ENCODE data around the gene AKAP8L. TPM values are rescaled to one million over a fixed set of nuclear protein-coding genes. Genes with fewer than 3 reads are reported as not detected.

Gene AKAP8L
- polyA plus RNA-seq, 2 donors = 37.9 to 75.5 TPM

- H3K36me3 ChIP-seq (ENCODE audit: control insufficient read depth in 2 of 2, insufficient read depth in 2 of 2, low read length in 1 of 2) = no peaks in the 10 kb centered on the region
- H3K27me3 ChIP-seq (ENCODE audit: control insufficient read depth in 1 of 2, insufficient read depth in 2 of 2, low read length in 2 of 2) = no peaks in the 10 kb centered on the region
- H3K27ac ChIP-seq (ENCODE audit: low read depth in 2 of 2, low read length in 1 of 2) = no peak overlapping the region
- no peaks in the 10 kb centered on the region for H3K9me3 ChIP-seq (ENCODE audit: control insufficient read depth in 2 of 2, insufficient read depth in 1 of 2, low read depth in 1 of 2, low read length in 1 of 2)
- no peaks in the 10 kb centered on the region for H3K4me1 ChIP-seq (ENCODE audit: control insufficient read depth in 2 of 2, insufficient read depth in 2 of 2, low read length in 1 of 2)
- no peak overlapping the region for H3K4me3 ChIP-seq (ENCODE audit: low read depth in 1 of 2, low read length in 2 of 2)
- WGBS, 2 donors = 87 to 88% methylated on average over 12 to 13 of the region's 13 CpGs
These were observed 23.5 kb upstream of the AKAP8L start for GRCh38 chr19:15442142-15442920.

GRCh38 chr19:15441317-15441716 is 22.5 kb upstream of the AKAP8L start:
- no peaks in the 10 kb centered on the region for H3K36me3 ChIP-seq (ENCODE audit: control insufficient read depth in 2 of 2, insufficient read depth in 2 of 2, low read length in 1 of 2)
- 84 to 89% methylated on average over 3 of the region's 3 CpGs for WGBS, 2 donors
- H3K9me3 ChIP-seq (ENCODE audit: control insufficient read depth in 2 of 2, insufficient read depth in 1 of 2, low read depth in 1 of 2, low read length in 1 of 2) = no peaks in the 10 kb centered on the region
- H3K4me3 ChIP-seq (ENCODE audit: low read depth in 1 of 2, low read length in 2 of 2) = no peak overlapping the region
- H3K27me3 ChIP-seq (ENCODE audit: control insufficient read depth in 1 of 2, insufficient read depth in 2 of 2, low read length in 2 of 2) = no peaks in the 10 kb centered on the region
- no peak overlapping the region for H3K27ac ChIP-seq (ENCODE audit: low read depth in 2 of 2, low read length in 1 of 2)
- H3K4me1 ChIP-seq (ENCODE audit: control insufficient read depth in 2 of 2, insufficient read depth in 2 of 2, low read length in 1 of 2) = no peaks in the 10 kb centered on the region

GRCh38 chr19:15439821-15440641 is 21.2 kb upstream of the AKAP8L start:
- Histone ChIP-seq H3K4me3 (ENCODE audit: low read depth in 1 of 2, low read length in 2 of 2) (no peak overlapping the region), H3K9me3 (ENCODE audit: control insufficient read depth in 2 of 2, insufficient read depth in 1 of 2, low read depth in 1 of 2, low read length in 1 of 2) (no peaks in the 10 kb centered on the region), H3K27ac (ENCODE audit: low read depth in 2 of 2, low read length in 1 of 2) (no peak overlapping the region), H3K36me3 (ENCODE audit: control insufficient read depth in 2 of 2, insufficient read depth in 2 of 2, low read length in 1 of 2) (no peaks in the 10 kb centered on the region), H3K27me3 (ENCODE audit: control insufficient read depth in 1 of 2, insufficient read depth in 2 of 2, low read length in 2 of 2) (no peaks in the 10 kb centered on the region), H3K4me1 (ENCODE audit: control insufficient read depth in 2 of 2, insufficient read depth in 2 of 2, low read length in 1 of 2) (no peaks in the 10 kb centered on the region)
- 92 to 93% methylated on average over 35 to 38 of the region's 38 CpGs for WGBS, 2 donors

GRCh38 chr19:15439078-15439799 is 20.5 kb upstream of the AKAP8L start:
- Histone ChIP-seq H3K27me3 (ENCODE audit: control insufficient read depth in 1 of 2, insufficient read depth in 2 of 2, low read length in 2 of 2) (no peaks in the 10 kb centered on the region), H3K27ac (ENCODE audit: low read depth in 2 of 2, low read length in 1 of 2) (no peak overlapping the region), H3K4me1 (ENCODE audit: control insufficient read depth in 2 of 2, insufficient read depth in 2 of 2, low read length in 1 of 2) (no peaks in the 10 kb centered on the region), H3K4me3 (ENCODE audit: low read depth in 1 of 2, low read length in 2 of 2) (no peak overlapping the region), H3K9me3 (ENCODE audit: control insufficient read depth in 2 of 2, insufficient read depth in 1 of 2, low read depth in 1 of 2, low read length in 1 of 2) (no peaks in the 10 kb centered on the region), H3K36me3 (ENCODE audit: control insufficient read depth in 2 of 2, insufficient read depth in 2 of 2, low read length in 1 of 2) (no peaks in the 10 kb centered on the region)
- WGBS, 2 donors = 77 to 80% methylated on average over 25 of the region's 25 CpGs

GRCh38 chr19:15438577-15438976 is 19.8 kb upstream of the AKAP8L start:
- Histone ChIP-seq H3K4me1 (ENCODE audit: control insufficient read depth in 2 of 2, insufficient read depth in 2 of 2, low read length in 1 of 2) (no peaks in the 10 kb centered on the region), H3K27me3 (ENCODE audit: control insufficient read depth in 1 of 2, insufficient read depth in 2 of 2, low read length in 2 of 2) (no peaks in the 10 kb centered on the region), H3K36me3 (ENCODE audit: control insufficient read depth in 2 of 2, insufficient read depth in 2 of 2, low read length in 1 of 2) (no peaks in the 10 kb centered on the region), H3K4me3 (ENCODE audit: low read depth in 1 of 2, low read length in 2 of 2) (no peak overlapping the region), H3K27ac (ENCODE audit: low read depth in 2 of 2, low read length in 1 of 2) (no peak overlapping the region), H3K9me3 (ENCODE audit: control insufficient read depth in 2 of 2, insufficient read depth in 1 of 2, low read depth in 1 of 2, low read length in 1 of 2) (no peaks in the 10 kb centered on the region)
- 94 to 95% methylated on average over 27 of the region's 27 CpGs for WGBS, 2 donors

- Histone ChIP-seq H3K36me3 (ENCODE audit: control insufficient read depth in 2 of 2, insufficient read depth in 2 of 2, low read length in 1 of 2) (no peaks in the 10 kb centered on the region), H3K27ac (ENCODE audit: low read depth in 2 of 2, low read length in 1 of 2) (peak overlapping the region; percentile 15 to 50), H3K4me3 (ENCODE audit: low read depth in 1 of 2, low read length in 2 of 2) (no peak overlapping the region), H3K9me3 (ENCODE audit: control insufficient read depth in 2 of 2, insufficient read depth in 1 of 2, low read depth in 1 of 2, low read length in 1 of 2) (no peaks in the 10 kb centered on the region), H3K4me1 (ENCODE audit: control insufficient read depth in 2 of 2, insufficient read depth in 2 of 2, low read length in 1 of 2) (no peaks in the 10 kb centered on the region), H3K27me3 (ENCODE audit: control insufficient read depth in 1 of 2, insufficient read depth in 2 of 2, low read length in 2 of 2) (no peaks in the 10 kb centered on the region)
- whole genome bisulfite sequencing, 2 donors = 75 to 83% methylated on average over 2 of the region's 2 CpGs
These were observed 19.3 kb upstream of the AKAP8L start for GRCh38 chr19:15438124-15438496.

- no peak overlapping the region for H3K4me3 ChIP-seq (ENCODE audit: low read depth in 1 of 2, low read length in 2 of 2)
- H3K4me1 ChIP-seq (ENCODE audit: control insufficient read depth in 2 of 2, insufficient read depth in 2 of 2, low read length in 1 of 2) = no peaks in the 10 kb centered on the region
- H3K36me3 ChIP-seq (ENCODE audit: control insufficient read depth in 2 of 2, insufficient read depth in 2 of 2, low read length in 1 of 2) = no peaks in the 10 kb centered on the region
- 75 to 76% methylated on average over 10 of the region's 10 CpGs for WGBS, 2 donors
- no peaks in the 10 kb centered on the region for H3K27me3 ChIP-seq (ENCODE audit: control insufficient read depth in 1 of 2, insufficient read depth in 2 of 2, low read length in 2 of 2)
- no peaks in the 10 kb centered on the region for H3K9me3 ChIP-seq (ENCODE audit: control insufficient read depth in 2 of 2, insufficient read depth in 1 of 2, low read depth in 1 of 2, low read length in 1 of 2)
- H3K27ac ChIP-seq (ENCODE audit: low read depth in 2 of 2, low read length in 1 of 2) = peak overlapping the region; percentile 15 to 50
These were observed 18.8 kb upstream of the AKAP8L start for GRCh38 chr19:15437355-15438123.

- Histone ChIP-seq H3K27ac (ENCODE audit: low read depth in 2 of 2, low read length in 1 of 2) (peak overlapping the region in 1 of 2 donors; percentile 1), H3K9me3 (ENCODE audit: control insufficient read depth in 2 of 2, insufficient read depth in 1 of 2, low read depth in 1 of 2, low read length in 1 of 2) (no peaks in the 10 kb centered on the region), H3K36me3 (ENCODE audit: control insufficient read depth in 2 of 2, insufficient read depth in 2 of 2, low read length in 1 of 2) (no peaks in the 10 kb centered on the region), H3K4me3 (ENCODE audit: low read depth in 1 of 2, low read length in 2 of 2) (no peak overlapping the region), H3K4me1 (ENCODE audit: control insufficient read depth in 2 of 2, insufficient read depth in 2 of 2, low read length in 1 of 2) (peaks cover 0 to 2% of the 10 kb centered on the region in 2 donors), H3K27me3 (ENCODE audit: control insufficient read depth in 1 of 2, insufficient read depth in 2 of 2, low read length in 2 of 2) (no peaks in the 10 kb centered on the region)
- 91 to 92% methylated on average over 13 to 15 of the region's 15 CpGs for WGBS, 2 donors
These were observed 18.0 kb upstream of the AKAP8L start for GRCh38 chr19:15436826-15437110.
